DOHH2 (cell line): Measurements from ENCODE around the gene NEURL2.

ENCODE experiments used
- H3F3A ChIP-seq: fragments of 200-600 bp; sonication (generic), shearing (Covaris generic); 2 replicates; pipeline ENCODE4 v1.6.0; 2016; ENCODE audit warnings: antibody characterized with exemption, mild to moderate bottlenecking; ENCODE audit not compliant: control insufficient read depth, insufficient read depth
- H3K27ac ChIP-seq: fragments of 200-600 bp; sonication (generic); 2 replicates; pipeline ENCODE4 v1.5.1; 2014; ENCODE audit warnings: low read depth, mild to moderate bottlenecking, low read length, moderate library complexity
- H3K27me3 ChIP-seq: fragments of 200-600 bp; sonication (generic); 2 replicates; pipeline ENCODE4 v1.6.1; 2014; ENCODE audit warnings: mild to moderate bottlenecking, low read length, mixed read lengths; ENCODE audit not compliant: control insufficient read depth
- H3K36me3 ChIP-seq: fragments of 200-600 bp; sonication (generic); 2 replicates; pipeline ENCODE4 v1.6.1; 2014; ENCODE audit warnings: mild to moderate bottlenecking, low read length, moderate library complexity, mixed read lengths; ENCODE audit not compliant: control insufficient read depth
- H3K4me1 ChIP-seq: fragments of 200-600 bp; sonication (generic); 2 replicates; pipeline ENCODE4 v1.6.1; 2014; ENCODE audit warnings: mild to moderate bottlenecking, low read length, mixed read lengths; ENCODE audit not compliant: control insufficient read depth
- H3K4me2 ChIP-seq: fragments of 200-600 bp; sonication (generic); 2 replicates; pipeline ENCODE4 v1.6.0; 2014; ENCODE audit warnings: mild to moderate bottlenecking, low read length, moderate library complexity
- H3K4me3 ChIP-seq: fragments of 200-600 bp; sonication (generic); 2 replicates; pipeline ENCODE4 v1.5.1; 2014; ENCODE audit warnings: mild to moderate bottlenecking, low read length, mixed read lengths
- H3K79me2 ChIP-seq: fragments of 200-600 bp; sonication (generic); 2 replicates; pipeline ENCODE4 v1.6.1; 2014; ENCODE audit warnings: mild to moderate bottlenecking, low read length, mixed read lengths; ENCODE audit not compliant: control insufficient read depth
- H3K9me2 ChIP-seq: fragments of 200-600 bp; sonication (generic); replicated peaks from 2 replicates; pipeline ENCODE4 v1.6.1; 2014; ENCODE audit warnings: mild to moderate bottlenecking, low read length, mixed read lengths; ENCODE audit not compliant: control insufficient read depth
- H3K9me3 ChIP-seq: fragments of 200-600 bp; sonication (generic); 2 replicates; pipeline ENCODE4 v1.6.1; 2014; ENCODE audit warnings: antibody characterized with exemption, low read length, mixed read lengths; ENCODE audit not compliant: control insufficient read depth, insufficient read depth
- H4K20me1 ChIP-seq: fragments of 200-600 bp; sonication (generic); 2 replicates; pipeline ENCODE4 v1.6.0; 2014; ENCODE audit warnings: low read depth, mild to moderate bottlenecking, antibody characterized with exemption, low read length, moderate library complexity; ENCODE audit not compliant: control insufficient read depth, insufficient read depth
- EZH2phosphoT487 ChIP-seq: fragments of 200-600 bp; sonication (generic); IDR thresholded peaks from 2 replicates; pipeline ENCODE4 v1.6.1; 2017; ENCODE audit warnings: borderline replicate concordance, mild to moderate bottlenecking, antibody characterized with exemption, low read length, moderate library complexity, mixed read lengths
- TF ChIP-seq, protein P1 (sequence below): fragments of 200-600 bp; sonication (generic); IDR thresholded peaks from one replicate; pipeline ENCODE4 v1.5.1; 2014; ENCODE audit warnings: antibody characterized with exemption, mild to moderate bottlenecking, low read depth, low read length; ENCODE audit not compliant: poor library complexity, severe bottlenecking

The NEURL2 gene

GRCh38 chr20:45866454-45866853 is 24.6 kb downstream of the NEURL2 start:
- Histone ChIP-seq H3K4me2 (no peak overlapping the region), H3K9me3 (no peaks in the 10 kb centered on the region), H3K27ac (no peak overlapping the region), H3K36me3 (no peaks in the 10 kb centered on the region), H3F3A (no peaks in the 10 kb centered on the region), H4K20me1 (no peaks in the 10 kb centered on the region), H3K4me3 (no peak overlapping the region), H3K9me2 (no peaks in the 10 kb centered on the region), H3K4me1 (no peaks in the 10 kb centered on the region), H3K27me3 (no peaks in the 10 kb centered on the region), H3K79me2 (no peaks in the 10 kb centered on the region)
- TF ChIP-seq, protein P1, sequence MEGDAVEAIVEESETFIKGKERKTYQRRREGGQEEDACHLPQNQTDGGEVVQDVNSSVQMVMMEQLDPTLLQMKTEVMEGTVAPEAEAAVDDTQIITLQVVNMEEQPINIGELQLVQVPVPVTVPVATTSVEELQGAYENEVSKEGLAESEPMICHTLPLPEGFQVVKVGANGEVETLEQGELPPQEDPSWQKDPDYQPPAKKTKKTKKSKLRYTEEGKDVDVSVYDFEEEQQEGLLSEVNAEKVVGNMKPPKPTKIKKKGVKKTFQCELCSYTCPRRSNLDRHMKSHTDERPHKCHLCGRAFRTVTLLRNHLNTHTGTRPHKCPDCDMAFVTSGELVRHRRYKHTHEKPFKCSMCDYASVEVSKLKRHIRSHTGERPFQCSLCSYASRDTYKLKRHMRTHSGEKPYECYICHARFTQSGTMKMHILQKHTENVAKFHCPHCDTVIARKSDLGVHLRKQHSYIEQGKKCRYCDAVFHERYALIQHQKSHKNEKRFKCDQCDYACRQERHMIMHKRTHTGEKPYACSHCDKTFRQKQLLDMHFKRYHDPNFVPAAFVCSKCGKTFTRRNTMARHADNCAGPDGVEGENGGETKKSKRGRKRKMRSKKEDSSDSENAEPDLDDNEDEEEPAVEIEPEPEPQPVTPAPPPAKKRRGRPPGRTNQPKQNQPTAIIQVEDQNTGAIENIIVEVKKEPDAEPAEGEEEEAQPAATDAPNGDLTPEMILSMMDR, result no peak
- no peak for TF ChIP-seq EZH2phosphoT487

DNA sequence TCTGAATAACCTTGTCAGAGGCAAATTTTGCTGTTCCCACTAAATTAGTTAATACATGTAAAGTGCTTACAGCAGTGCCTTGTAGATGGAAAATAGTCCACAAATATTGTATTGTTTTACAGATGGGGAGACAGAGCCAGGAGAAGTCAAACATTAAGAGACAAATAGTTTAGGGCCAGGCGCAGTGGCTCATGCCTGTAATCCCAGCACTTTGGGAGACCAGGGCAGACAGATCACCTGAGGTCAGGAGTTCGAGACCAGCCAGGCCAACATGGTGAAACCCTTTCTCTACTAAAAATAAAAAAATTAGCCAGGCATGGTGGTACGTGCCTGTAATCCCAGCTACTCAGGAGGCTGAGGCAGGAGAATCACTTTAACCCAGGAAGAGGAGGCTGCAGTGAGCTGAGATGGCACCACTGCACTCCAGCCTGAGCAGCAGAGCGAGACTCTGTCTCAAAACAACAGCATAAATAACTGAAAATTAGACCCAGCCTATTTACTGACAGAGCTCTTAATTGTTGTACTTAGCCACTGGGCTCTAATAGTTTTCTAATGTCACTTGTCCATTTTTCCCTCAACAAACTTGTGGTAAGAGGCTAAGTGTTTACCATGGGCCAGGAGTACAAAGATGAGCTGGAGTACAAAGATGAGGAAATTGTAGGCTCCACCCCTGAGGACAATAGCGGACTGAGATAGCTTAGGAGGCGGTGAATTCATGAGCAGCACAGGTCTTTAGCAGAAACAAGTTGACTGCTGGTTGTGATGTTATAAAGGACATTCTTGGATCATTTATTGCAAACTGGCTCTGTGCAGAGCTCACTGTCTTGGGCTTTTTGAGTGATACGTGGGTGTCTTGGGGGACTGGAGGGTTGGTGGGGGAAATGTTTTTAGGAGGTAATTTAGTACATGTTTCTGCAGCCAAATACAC is 27.2 kb downstream of the NEURL2 start:
- Histone ChIP-seq H3K4me3 (no peak overlapping the region), H3K27ac (no peak overlapping the region), H3K4me2 (no peak overlapping the region), H3F3A (no peaks in the 10 kb centered on the region), H3K9me2 (no peaks in the 10 kb centered on the region), H4K20me1 (no peaks in the 10 kb centered on the region), H3K27me3 (no peaks in the 10 kb centered on the region), H3K36me3 (no peaks in the 10 kb centered on the region), H3K9me3 (no peaks in the 10 kb centered on the region), H3K4me1 (no peaks in the 10 kb centered on the region), H3K79me2 (no peaks in the 10 kb centered on the region)
- TF ChIP-seq, protein P1, result no peak
- TF ChIP-seq EZH2phosphoT487, result no peak

- peaks cover 10% of the 10 kb centered on the region for H3K4me1 ChIP-seq
- no peak overlapping the region for H3K27ac ChIP-seq
- H3K4me3 ChIP-seq, result no peak overlapping the region
- no peak for TF ChIP-seq EZH2phosphoT487
- TF ChIP-seq, protein P1, result no peak
- no peaks in the 10 kb centered on the region for H3K27me3 ChIP-seq
- H4K20me1 ChIP-seq, result no peaks in the 10 kb centered on the region
- no peaks in the 10 kb centered on the region for H3K9me2 ChIP-seq
- H3K4me2 ChIP-seq, result no peak overlapping the region
- no peaks in the 10 kb centered on the region for H3K36me3 ChIP-seq
- H3K9me3 ChIP-seq, result no peaks in the 10 kb centered on the region
- peaks cover 14% of the 10 kb centered on the region for H3K79me2 ChIP-seq
- H3F3A ChIP-seq, result no peaks in the 10 kb centered on the region
Measured at GRCh38 chr20:45861221-45862075, 29.6 kb downstream of the NEURL2 start.
